Stimulated activated CD8-positive, alpha-beta memory T cell treated with anti-CD3 and anti-CD28 coated beads, Interleukin-15, amount 100 ng/mL, for 48 hours (primary cell): ENCODE measurements around the gene KANSL1L.
"Not testable (repeated sequence)": the region's sequence is repeated elsewhere in the genome, so short reads cannot be mapped to it uniquely, and the experiment has no call there.

Experiments
- DNase-seq, 2 donors: peaks; one replicate each; pipeline ENCODE4 v3.0.0-alpha.2; 2020; ENCODE audit warnings: low read depth in 2 of 2

KANSL1L gene

DNA sequence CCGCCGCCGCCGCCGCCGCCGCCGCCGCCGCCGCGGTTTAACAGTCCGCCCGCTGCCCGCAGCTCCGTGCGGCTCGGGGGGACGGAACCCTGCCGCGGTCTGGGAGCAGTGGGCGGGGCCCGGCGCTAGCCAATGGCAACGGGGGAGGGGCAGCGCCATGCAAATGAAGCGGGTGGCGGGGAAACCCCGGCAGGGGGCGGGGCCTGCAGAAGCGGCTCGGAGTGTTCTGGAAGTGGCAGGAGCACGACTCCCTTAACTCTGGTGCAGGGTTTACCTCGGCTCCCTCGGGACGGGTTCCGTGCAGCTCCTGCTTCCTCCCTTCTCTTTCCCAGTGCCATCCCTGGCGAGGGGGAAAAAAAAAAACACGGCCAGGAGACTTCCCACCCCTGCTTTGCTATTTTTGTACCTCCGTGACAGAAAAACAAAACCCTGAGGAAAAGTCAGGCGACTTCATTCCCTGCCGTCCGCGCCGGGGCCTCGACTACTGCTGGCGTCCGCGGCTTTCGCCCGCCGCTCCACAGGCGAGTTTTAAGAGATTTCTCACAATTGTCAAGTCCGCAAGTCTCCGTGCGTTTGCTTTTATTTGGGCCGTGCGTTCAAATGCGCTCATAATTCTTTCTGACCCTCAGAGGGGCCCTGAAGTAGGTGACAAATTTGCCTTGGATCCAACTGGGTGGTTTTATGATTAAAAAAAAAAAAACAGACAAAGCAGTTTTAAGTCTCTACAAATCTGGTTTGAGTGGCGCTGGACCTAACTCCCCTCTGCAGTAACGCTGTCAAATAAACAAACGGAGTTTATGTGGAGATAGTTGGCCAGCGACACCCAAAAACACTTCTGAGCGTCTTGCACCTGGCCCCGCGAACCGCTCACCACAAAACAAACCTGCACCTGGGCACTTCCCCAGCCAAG lies at the start of gene KANSL1L:
KANSL1L (minus strand) TSS at position 101 of the 910 bp plus-strand sequence. CDS start 16,827 bp downstream, outside the sequence.
- DNase-seq = peak; percentile 93 to 94

DNA sequence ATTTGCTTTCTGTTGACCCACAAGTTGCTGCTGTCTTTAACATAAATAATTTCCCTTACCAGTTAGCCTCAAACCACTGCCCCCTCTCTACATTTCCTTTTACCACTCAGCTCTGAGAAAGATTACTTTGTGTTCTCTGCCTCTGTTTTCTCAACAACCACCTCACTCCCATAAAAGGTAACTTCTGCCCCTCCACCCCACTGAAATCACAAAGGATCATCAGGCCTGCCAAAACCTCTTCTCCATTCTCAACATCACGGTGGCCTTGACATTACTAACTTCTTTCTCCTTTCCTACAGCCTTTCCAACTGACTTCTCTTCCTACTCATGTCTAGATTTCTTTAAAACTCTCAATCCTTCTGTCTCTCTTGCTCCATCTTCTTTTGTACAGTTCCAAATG lies 43.9 kb upstream of the KANSL1L start:
- DNase-seq = no peak

DNA sequence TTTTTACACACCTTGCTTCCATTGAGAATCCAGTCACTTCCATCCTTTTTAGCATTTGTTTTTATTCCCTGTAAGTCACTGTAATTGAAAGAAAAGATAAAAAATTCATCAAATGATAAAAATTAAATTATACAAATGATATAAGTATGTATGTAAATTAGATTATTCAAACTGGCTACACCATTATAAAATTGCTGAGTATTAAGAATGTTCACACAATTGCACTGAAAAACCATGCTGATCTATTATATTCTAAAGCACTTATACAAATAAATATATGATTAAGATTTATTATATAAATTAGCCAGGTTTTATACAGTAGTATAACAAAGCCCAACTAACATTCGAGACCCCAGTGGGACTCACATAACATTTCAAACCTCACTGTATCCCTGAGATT lies 39.0 kb upstream of the KANSL1L start:
- DNase-seq = no peak

- DNase-seq = no peak
Measured at GRCh38 chr2:210207929-210208328, 36.7 kb upstream of the KANSL1L start.

DNA sequence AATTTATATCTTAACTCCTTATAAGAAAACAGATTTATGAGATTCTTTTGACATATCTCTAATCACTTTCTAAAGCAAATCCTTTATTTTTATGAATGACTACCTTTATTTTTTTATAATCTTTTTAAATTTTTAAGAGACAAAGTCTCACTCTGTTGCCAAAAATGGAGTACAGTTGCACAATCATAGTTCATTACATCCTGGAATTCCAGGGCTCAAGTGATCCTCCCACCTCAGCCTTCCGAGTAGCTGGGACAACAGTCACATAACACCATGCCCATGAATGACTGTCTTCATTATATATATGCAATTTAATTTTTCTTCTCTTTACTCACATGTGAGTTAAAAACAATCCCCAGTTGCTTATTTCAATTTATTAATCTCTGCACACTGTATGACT lies 32.3 kb upstream of the KANSL1L start:
- no peak for DNase-seq

GRCh38 chr2:210203147-210203546 lies 31.9 kb upstream of the KANSL1L start:
- no peak for DNase-seq

GRCh38 chr2:210199854-210200253 lies 28.6 kb upstream of the KANSL1L start:
- DNase-seq = no peak

- DNase-seq = no peak
Measured at GRCh38 chr2:210199186-210199765, 28.1 kb upstream of the KANSL1L start.

DNA sequence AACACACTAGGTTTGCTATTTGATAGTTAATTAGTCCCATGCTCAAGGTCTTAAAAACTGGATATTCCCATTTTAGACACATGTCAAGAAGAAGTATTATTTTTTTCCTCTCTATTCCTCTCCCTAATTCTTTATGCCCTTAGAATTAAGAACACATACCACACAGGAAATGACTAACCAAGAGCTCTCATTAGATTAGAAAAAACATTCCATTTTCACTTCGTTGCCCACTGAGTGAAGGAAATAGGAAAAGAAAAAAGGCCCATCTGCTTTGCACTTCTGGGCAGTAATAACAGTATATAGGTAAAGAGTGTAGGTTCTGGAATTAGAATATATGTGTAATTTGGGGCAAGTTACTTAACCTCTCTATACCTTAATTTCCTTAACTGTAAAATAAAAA lies 27.1 kb upstream of the KANSL1L start:
- no peak for DNase-seq

DNA sequence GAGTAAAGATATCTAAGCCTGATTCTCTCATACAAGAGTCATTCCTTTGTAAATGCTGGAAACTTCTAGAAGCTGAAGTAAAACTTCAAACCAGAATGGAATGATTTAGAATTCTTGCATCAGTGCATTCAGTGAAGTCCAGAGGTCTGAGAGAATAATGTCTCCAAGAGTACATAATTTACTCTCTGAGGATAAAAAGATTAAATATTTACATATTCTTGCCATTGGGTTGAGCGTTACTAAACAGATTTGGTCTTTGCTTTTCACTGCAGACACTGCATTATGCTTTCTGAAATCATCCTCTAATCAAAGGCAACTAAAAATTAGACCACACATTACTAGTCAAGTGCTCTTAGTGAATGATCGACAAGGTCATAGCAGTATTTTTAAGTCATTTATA lies 26.5 kb upstream of the KANSL1L start:
- DNase-seq = no peak

- no peak for DNase-seq
Measured at GRCh38 chr2:210195101-210195852, 24.1 kb upstream of the KANSL1L start.

DNA sequence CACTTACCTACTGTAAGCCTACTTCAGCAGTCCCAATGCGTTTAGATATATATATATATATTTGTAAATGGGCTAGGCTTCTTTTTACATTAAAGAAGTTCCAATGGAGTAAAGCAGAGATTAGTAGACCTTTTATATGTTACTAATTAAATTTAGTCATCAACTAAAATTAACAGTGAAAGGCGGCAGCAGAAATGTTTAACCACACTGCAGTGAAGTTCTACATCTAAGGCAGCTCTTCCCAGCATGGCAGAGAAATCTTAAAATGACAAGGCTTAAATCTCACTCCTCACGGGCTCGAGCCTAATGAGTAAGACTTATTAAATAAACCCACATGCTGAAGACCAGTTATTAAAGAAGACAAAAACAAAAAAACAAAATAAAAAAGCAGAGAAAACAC lies 19.1 kb upstream of the KANSL1L start:
- DNase-seq = no peak

DNA sequence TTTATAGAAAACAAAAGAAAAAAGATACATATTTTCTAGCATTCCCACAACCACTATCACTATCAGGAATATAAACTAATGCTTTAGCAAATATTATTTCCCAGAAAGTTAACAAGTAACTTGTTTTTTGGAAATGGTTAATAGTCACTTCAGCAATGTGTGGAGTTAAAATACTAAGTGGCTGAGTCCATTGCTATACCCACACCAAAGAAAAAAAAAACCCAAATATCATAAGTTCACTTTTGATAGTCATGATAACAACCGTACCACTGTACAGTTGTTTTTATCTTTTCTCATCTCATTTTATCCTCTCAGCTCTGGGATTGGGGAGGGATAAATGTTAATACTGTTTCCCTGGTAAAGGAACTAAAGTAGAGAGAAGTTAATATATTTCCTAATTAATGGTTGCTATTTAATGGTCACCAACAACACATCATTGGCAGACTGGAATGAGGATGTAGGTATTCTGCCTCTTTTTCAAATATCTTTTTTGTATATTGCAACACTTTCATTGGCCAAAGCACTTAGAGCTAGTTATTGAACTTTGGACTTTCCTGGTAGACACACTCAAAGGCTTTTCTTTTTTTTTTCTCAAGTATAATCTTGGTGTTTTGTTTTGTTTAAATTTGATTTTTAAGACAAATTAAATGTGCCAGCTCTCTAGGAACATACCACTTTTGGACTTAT lies 18.4 kb upstream of the KANSL1L start:
- no peak for DNase-seq

GRCh38 chr2:210188755-210189154 lies 17.5 kb upstream of the KANSL1L start:
- DNase-seq = no peak

DNA sequence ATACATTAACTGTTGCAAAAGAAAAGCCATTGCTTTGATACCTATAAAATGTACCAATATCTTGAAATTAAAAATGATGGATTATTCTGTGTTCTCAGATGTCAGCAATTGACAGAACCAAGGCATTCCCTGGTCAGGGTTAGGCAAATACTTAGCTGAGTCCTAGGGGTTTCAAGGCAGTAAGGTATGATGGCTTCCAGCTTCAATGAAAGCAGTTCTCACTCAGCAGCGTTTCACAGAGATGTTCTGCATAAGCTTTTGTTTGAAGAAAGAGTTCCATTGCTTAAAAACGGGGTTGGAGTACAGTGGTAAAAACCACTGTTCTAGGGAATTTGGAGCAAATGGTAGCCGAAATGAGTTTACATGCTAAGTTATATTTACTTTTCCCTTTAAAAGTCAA lies 17.0 kb upstream of the KANSL1L start:
- no peak for DNase-seq

GRCh38 chr2:210183936-210184335 lies 12.7 kb upstream of the KANSL1L start:
- not testable (repeated sequence) for DNase-seq

DNA sequence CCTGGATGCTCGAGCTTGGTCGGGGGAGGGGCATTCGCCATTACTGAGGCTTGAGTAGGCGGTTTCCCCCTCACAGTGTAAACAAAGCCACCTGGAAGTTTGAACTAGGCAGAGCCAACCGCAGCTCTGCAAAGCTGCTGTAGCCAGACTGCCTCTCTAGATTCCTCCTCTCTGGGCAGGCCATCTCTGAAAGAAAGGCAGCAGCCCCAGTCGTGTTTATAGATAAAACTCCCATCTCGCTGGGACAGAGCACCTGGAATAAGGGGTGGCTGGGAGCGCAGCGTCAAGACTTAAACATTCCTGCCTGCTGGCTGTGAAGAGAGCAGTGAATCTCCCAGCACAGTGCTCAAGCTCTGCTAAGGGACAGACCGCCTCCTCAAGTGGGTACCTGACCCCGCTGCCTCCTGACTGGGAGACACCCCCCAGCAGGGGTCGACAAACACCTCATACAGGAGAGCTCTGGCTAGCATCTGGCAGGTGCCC lies 10.4 kb upstream of the KANSL1L start:
- not testable (repeated sequence) for DNase-seq

- DNase-seq = not testable (repeated sequence)
Measured at GRCh38 chr2:210181033-210181605, 9.9 kb upstream of the KANSL1L start.

DNA sequence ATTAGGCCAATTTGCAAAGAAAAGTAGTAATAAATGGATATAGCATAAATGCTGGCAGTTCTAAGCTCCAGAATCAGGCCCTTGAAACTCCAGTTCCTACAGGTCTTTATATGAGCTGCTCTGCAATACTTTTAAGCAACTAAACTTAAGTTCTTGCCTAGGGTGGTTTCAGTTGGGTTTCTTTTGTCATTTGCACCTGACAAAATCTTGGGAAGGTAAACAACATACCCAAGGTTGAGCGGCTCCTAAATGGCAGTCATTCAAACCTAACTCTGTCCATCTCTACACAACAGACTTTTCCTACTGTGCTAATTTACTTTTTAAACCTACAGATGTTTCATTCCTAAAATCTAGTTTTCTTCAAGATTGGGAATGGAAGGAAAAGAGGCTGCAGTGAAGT lies 9.3 kb upstream of the KANSL1L start:
- DNase-seq = no peak

DNA sequence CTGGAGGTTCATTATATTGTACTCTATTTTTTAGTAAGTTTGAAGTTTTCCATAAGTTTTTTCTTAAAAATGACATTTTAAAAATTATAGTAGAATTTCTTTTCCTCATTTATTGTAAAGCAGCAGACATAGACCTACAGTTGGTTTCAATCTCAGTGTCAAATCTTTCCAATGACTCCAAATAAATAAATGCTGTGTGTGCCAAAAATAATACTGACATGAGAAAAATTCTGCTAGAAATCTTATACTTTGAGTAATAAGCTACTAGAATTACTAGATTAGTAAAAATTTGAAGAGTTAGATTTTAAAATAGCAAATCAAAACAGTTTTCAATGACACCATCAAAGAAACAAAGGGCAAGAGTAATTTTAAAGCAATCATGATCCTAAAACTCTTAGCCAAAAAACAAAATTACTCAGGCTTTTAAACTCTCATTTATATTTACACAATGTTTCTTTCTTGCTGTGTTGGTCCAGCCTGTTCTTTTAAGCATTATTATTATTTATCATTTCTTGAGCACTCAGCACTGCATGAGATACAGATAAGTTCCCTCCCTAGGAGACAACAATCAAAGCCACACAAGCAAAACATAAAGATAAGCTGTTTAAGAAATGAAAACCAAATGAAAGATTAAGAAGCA lies 8.3 kb upstream of the KANSL1L start:
- no peak for DNase-seq

DNA sequence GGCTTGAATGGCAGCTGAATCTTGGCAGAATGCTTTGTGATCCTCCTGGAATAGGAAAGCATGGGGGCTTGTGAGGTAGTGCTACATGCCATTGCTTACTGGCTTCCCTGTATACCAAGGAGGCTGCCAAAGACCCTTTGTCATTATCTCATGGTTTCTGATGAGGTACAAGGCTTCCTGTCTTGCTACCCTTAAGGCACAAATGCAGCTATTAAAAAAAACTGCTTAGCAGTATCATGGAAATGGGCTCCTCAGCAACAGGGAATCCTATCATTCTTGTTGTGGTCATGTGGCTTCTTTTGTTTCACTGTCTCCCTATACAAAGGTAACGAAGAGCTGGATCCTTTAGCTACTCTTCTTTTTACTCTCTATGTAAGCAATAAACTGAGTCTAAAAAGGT lies 6.6 kb upstream of the KANSL1L start:
- DNase-seq = no peak
